AG09309 (cell line): ENCODE results near the gene RYK.
"Not testable (repeated sequence)": the region's sequence is repeated elsewhere in the genome, so short reads cannot be mapped to it uniquely, and the experiment has no call there.

Experiments used
- DNase-seq: peaks from one replicate; pipeline ENCODE4 v3.0.0-alpha.2; 2010; ENCODE audit warnings: low read depth
- H3K4me3 ChIP-seq: 2 replicates; pipeline ENCODE4 v1.5.1; 2011; ENCODE audit warnings: mild to moderate bottlenecking, low read depth, low read length, moderate library complexity; ENCODE audit not compliant: control insufficient read depth
- TF ChIP-seq, protein P1 (sequence below): IDR thresholded peaks from 2 replicates; pipeline ENCODE4 v1.5.1; 2011; ENCODE audit warnings: mild to moderate bottlenecking, low read depth, low read length, inconsistent platforms; ENCODE audit not compliant: insufficient read depth, control insufficient read depth; ENCODE audit errors: missing control alignments

RYK gene

DNA sequence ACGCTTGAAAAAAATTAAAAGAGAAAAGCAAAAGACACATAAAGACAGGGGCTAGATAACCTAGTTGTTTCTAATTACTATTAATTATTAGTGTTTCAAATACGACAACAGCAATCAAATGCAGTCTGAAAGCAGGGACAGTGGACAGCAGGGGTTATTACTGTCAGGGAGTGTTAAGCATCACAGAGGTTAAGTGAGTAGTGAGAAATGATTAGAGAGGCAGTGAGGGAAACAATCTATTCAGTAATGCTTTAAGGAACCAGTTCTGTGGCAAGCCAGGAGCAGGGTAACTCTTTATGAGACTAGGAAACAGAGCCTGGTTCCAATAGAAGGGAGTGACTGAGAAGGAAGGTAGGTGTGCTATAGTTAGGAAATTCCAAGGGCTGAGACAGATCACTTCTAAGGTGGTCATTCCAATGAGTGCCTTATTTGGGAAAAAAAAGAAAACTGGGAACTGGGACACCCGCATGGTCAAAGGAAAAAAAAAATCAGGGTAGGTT lies 15.0 kb downstream of the RYK start:
- H3K4me3 ChIP-seq: no peak overlapping the region
- DNase-seq: no peak
- TF ChIP-seq, protein P1, sequence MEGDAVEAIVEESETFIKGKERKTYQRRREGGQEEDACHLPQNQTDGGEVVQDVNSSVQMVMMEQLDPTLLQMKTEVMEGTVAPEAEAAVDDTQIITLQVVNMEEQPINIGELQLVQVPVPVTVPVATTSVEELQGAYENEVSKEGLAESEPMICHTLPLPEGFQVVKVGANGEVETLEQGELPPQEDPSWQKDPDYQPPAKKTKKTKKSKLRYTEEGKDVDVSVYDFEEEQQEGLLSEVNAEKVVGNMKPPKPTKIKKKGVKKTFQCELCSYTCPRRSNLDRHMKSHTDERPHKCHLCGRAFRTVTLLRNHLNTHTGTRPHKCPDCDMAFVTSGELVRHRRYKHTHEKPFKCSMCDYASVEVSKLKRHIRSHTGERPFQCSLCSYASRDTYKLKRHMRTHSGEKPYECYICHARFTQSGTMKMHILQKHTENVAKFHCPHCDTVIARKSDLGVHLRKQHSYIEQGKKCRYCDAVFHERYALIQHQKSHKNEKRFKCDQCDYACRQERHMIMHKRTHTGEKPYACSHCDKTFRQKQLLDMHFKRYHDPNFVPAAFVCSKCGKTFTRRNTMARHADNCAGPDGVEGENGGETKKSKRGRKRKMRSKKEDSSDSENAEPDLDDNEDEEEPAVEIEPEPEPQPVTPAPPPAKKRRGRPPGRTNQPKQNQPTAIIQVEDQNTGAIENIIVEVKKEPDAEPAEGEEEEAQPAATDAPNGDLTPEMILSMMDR: no peak

DNA sequence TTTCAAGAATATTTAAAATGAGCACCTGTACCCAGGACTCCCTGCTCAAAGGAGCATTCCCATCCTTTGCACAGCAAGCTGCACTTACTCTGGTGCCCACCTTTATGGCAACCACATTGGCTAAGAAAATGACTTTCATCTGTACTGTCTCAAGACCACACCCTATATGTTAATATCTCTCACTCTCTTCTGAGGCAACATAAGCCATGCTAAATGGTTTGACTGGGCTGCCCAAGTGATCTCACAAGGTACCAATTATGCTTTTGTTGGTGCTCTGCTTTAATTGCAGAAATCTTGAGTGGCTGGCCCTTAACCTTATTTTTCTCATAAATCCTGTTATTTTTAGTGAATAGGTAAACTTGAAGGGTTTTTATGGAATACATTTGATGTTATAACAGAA lies 17.7 kb downstream of the RYK start:
- DNase-seq: no peak
- TF ChIP-seq, protein P1: no peak
- no peak overlapping the region for H3K4me3 ChIP-seq

- no peak for DNase-seq
- TF ChIP-seq, protein P1: no peak
- H3K4me3 ChIP-seq: no peak overlapping the region
These were observed 18.5 kb downstream of the RYK start for GRCh38 chr3:134232151-134232550.

DNA sequence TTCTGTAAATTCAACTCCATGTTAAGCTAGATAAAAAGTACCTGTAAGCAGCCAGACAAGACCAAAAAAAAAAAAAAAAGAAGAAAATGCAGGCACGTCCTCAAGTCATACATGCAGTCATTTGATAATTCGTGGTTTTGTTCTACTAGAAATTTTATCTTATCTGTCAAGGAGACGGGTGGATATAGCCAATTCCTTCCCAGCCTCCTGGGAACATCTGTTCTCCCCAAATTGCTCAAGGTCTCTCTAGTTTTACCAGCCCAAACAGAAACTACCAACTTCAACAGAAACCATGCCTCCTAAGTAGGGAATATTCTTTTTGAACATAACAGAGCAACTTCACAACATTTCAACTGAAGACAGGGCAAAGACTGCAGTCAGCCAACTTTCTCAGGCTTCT lies 19.5 kb downstream of the RYK start:
- TF ChIP-seq, protein P1: no peak
- no peak for DNase-seq
- H3K4me3 ChIP-seq: no peak overlapping the region

GRCh38 chr3:134229038-134229437 lies 21.6 kb downstream of the RYK start:
- TF ChIP-seq, protein P1: no peak
- no peak for DNase-seq
- H3K4me3 ChIP-seq: no peak overlapping the region

DNA sequence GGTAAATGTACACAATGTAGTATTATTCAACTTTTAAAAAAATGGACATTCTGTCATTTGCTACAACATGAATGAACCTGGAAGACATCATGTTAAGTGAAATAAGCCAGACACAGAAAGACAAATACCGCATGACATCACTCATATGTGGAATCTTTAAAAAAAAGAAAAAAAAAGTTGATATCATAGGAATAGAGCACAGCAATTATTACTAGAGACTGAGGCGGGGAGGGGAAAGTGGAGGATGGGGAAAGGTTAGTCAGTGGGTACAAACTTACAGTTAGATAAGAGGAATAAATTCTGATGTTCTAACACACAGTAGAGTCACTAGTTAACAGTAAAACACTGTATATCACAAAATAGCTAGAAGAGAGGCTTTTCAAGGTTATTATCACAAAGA lies 22.2 kb downstream of the RYK start:
- DNase-seq: no peak
- TF ChIP-seq, protein P1: no peak
- no peak overlapping the region for H3K4me3 ChIP-seq

DNA sequence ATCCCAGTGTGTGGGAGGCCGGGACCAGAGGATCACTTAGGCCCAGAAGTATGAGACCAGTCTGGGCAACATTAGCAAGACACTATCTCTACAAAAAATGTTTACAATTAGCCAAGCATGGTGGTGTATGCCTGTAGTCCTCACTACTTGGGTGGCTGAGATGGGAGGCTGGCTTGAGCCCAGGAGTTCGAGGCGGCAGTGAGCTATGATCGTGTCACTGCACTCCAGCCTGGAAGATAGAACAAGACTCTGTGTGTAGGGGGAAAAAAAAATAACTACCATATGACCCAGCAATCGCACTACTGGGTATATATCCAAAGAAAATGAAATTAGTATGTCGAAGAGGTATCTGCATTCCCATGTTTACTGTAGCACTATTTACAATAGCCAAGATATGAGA lies 22.6 kb downstream of the RYK start:
- TF ChIP-seq, protein P1: no peak
- no peak for DNase-seq
- H3K4me3 ChIP-seq: no peak overlapping the region

GRCh38 chr3:134224796-134225156 lies 25.9 kb downstream of the RYK start:
- H3K4me3 ChIP-seq: not testable (repeated sequence)

More at GRCh38 chr3:134224796-134225156, 25.9 kb downstream of the RYK start:
- DNase-seq: not testable (repeated sequence)
